Hepatocyte (in vitro differentiated cells): ENCODE measurements around the gene ATXN2. TPM values are rescaled to one million over a fixed set of nuclear protein-coding genes. Genes with fewer than 3 reads are reported as not detected.

Experiments used
- DNase-seq: peaks from one replicate; pipeline ENCODE4 v3.0.0-alpha.2; 2016; ENCODE audit warnings: low spot score
- H2AFZ ChIP-seq: fragments of 200-600 bp; sonication (generic); 2 replicates; pipeline ENCODE4 v1.6.0; 2016; ENCODE audit warnings: antibody characterized with exemption, mild to moderate bottlenecking
- H3K27ac ChIP-seq: fragments of 200-600 bp; sonication (generic); 2 replicates; pipeline ENCODE4 v1.5.1; 2016; ENCODE audit warnings: mild to moderate bottlenecking
- H3K27me3 ChIP-seq: fragments of 200-600 bp; sonication (generic); 2 replicates; pipeline ENCODE4 v1.6.1; 2016
- H3K36me3 ChIP-seq: fragments of 200-600 bp; sonication (generic); replicated peaks from 2 replicates; pipeline ENCODE4 v1.5.1; 2016; ENCODE audit warnings: low read depth; ENCODE audit not compliant: insufficient read depth
- H3K4me1 ChIP-seq: fragments of 200-600 bp; sonication (generic); 2 replicates; pipeline ENCODE4 v1.5.1; 2016; ENCODE audit warnings: mild to moderate bottlenecking, moderate library complexity; ENCODE audit not compliant: insufficient read depth
- H3K4me2 ChIP-seq: fragments of 200-600 bp; sonication (generic); 2 replicates; pipeline ENCODE4 v1.6.0; 2016
- H3K4me3 ChIP-seq: fragments of 200-600 bp; sonication (generic); 2 replicates; pipeline ENCODE4 v1.5.1; 2016; ENCODE audit warnings: mild to moderate bottlenecking
- H3K79me2 ChIP-seq: fragments of 200-600 bp; sonication (generic); 2 replicates; pipeline ENCODE4 v1.6.0; 2017; ENCODE audit warnings: mild to moderate bottlenecking
- H3K9me2 ChIP-seq: fragments of 200-600 bp; sonication (generic); replicated peaks from 2 replicates; pipeline ENCODE4 v1.6.0; 2017; ENCODE audit warnings: mild to moderate bottlenecking; ENCODE audit not compliant: insufficient read depth
- H3K9me3 ChIP-seq: fragments of 200-600 bp; sonication (generic); 2 replicates; pipeline ENCODE4 v1.5.1; 2016; ENCODE audit warnings: low read depth, mild to moderate bottlenecking
- H4K20me1 ChIP-seq: fragments of 200-600 bp; sonication (generic); 2 replicates; pipeline ENCODE4 v1.6.0; 2016; ENCODE audit warnings: mild to moderate bottlenecking; ENCODE audit not compliant: insufficient read depth, poor library complexity, severe bottlenecking
- CTCF ChIP-seq: fragments of 200-600 bp; sonication (generic); IDR thresholded peaks from 2 replicates; pipeline ENCODE4 v1.5.1; 2016; ENCODE audit warnings: antibody characterized with exemption, mild to moderate bottlenecking; ENCODE audit not compliant: poor library complexity
- EZH2 ChIP-seq: fragments of 200-600 bp; sonication (generic); IDR thresholded peaks from 2 replicates; pipeline ENCODE4 v1.6.1; 2016; ENCODE audit warnings: antibody characterized with exemption, mild to moderate bottlenecking, borderline replicate concordance
- EZH2phosphoT487 ChIP-seq: fragments of 200-600 bp; sonication (generic); IDR thresholded peaks from one replicate; pipeline ENCODE4 v1.6.1; 2018; ENCODE audit warnings: antibody characterized with exemption, mild to moderate bottlenecking, low read depth, moderate library complexity; ENCODE audit not compliant: unreplicated experiment, severe bottlenecking
- WGBS: methylation state at CpG from one replicate; pipeline ENCODE4 v1.1.6; 2016; ENCODE audit warnings: low lambda C conversion rate; ENCODE audit errors: missing lambda C conversion rate; 5-methylcytosine and 5-hydroxymethylcytosine counted together
- polyA plus RNA-seq: library from polyadenylated mRNA; unstranded; fragments of >200 nt; fragmentation: Nextera tagmentation; extraction: Ambion mirVana; gene quantifications from 2 replicates; pipeline ENCODE4 v1.2.1, GENCODE V29; 2016
- total RNA-seq: library from RNA; depleted of rRNA; stranded (reverse); fragments of >200 nt; gene quantifications from 2 replicates; pipeline ENCODE4 v1.2.3, GENCODE V29; 2014

Gene ATXN2
- total and polyA plus RNA-seq, 2 experiments from 2014 or later = 36.9 to 47.9 TPM

DNA sequence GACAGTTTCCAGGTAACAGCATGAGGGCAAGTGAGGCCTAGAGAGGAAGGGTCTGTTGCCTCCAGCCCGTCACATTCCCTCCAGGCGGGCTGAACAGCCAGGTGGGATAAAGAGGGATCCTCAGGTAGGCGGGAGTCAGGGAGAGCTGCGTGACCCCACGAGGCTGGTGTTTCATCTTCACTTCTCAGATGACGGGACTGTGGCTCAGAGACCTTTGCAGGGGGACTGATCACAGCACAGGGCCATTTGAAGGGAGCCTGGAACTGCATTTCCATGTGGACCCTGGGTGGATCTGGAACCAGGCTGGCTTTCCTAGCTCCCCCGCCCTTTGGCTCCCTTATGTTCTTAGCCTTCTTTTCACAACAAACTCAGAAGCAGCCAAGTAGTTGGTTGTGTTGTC, 156.0 kb downstream of the ATXN2 start:
- WGBS = 95% methylated on average over 7 of the region's 7 CpGs
- Histone ChIP-seq H3K4me2 (no peak overlapping the region), H3K4me1 (no peaks in the 10 kb centered on the region), H3K27me3 (no peaks in the 10 kb centered on the region), H3K79me2 (no peaks in the 10 kb centered on the region), H4K20me1 (no peaks in the 10 kb centered on the region), H3K27ac (peak overlapping the region; percentile 6), H3K4me3 (no peak overlapping the region), H3K9me2 (no peaks in the 10 kb centered on the region), H3K36me3 (no peaks in the 10 kb centered on the region), H3K9me3 (no peaks in the 10 kb centered on the region), H2AFZ (no peak overlapping the region)
- TF ChIP-seq EZH2phosphoT487 = no peak
- TF ChIP-seq EZH2 = no peak
- no peak for TF ChIP-seq CTCF
- no peak for DNase-seq

GRCh38 chr12:111442301-111443045, 156.6 kb downstream of the ATXN2 start:
- Histone ChIP-seq H3K9me3 (no peaks in the 10 kb centered on the region), H2AFZ (no peak overlapping the region), H3K79me2 (no peaks in the 10 kb centered on the region), H3K9me2 (no peaks in the 10 kb centered on the region), H3K27ac (peak overlapping the region; percentile 6), H3K27me3 (no peaks in the 10 kb centered on the region), H3K4me2 (no peak overlapping the region), H4K20me1 (no peaks in the 10 kb centered on the region), H3K4me3 (no peak overlapping the region), H3K36me3 (no peaks in the 10 kb centered on the region), H3K4me1 (no peaks in the 10 kb centered on the region)
- WGBS = 92% methylated on average over 10 of the region's 10 CpGs
- no peak for TF ChIP-seq EZH2phosphoT487
- no peak for TF ChIP-seq CTCF
- TF ChIP-seq EZH2 = no peak
- DNase-seq = no peak

DNA sequence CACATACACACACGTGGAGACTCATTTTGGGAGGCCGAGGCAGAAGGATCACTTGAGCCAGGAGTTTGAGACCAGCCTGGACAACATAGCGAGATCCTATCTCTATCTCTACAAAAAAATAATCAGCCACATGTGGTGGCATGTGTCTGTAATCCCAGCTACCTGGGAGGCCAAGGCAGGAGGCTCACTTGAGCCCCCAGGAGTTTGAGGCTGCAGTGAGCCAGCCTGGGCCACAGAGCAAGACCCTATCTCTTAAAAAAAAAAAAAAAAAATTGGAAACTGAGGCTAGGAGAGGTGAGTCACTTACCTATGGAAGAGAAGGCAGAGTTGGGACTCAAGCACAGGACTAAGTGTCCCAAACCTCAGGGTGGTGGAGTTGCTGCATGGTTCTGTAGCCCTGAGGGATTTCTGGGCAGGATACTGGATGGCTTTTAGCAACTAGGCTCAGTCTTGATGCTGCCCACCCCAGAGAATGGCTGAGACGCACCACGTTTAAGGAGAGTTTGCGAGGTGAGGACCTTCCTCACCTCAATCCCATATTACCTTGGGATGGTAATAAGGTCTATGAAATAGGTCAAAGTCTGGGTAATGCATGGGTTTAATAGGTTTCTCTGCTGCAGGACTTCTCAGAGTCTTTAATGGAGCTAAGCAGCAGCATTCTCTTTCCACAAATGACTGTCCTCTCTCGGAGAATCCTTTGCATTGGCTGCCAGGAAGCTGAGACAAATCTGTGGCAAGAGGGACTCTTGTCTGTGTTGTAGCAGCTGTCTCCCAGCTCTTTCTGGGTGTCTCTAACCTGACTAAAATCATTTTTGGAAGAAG, 157.8 kb downstream of the ATXN2 start:
- H4K20me1 ChIP-seq = no peaks in the 10 kb centered on the region

More for the DNA sequence above, 157.8 kb downstream of the ATXN2 start:
- Histone ChIP-seq H3K27ac (no peak overlapping the region), H3K4me2 (no peak overlapping the region), H3K9me3 (no peaks in the 10 kb centered on the region), H2AFZ (no peak overlapping the region), H3K4me1 (no peaks in the 10 kb centered on the region), H3K4me3 (no peak overlapping the region), H3K27me3 (no peaks in the 10 kb centered on the region), H3K36me3 (no peaks in the 10 kb centered on the region), H3K79me2 (no peaks in the 10 kb centered on the region), H3K9me2 (no peaks in the 10 kb centered on the region)
- DNase-seq = no peak
- 96% methylated on average over 7 of the region's 7 CpGs for WGBS
- no peak for TF ChIP-seq CTCF
- no peak for TF ChIP-seq EZH2phosphoT487
- TF ChIP-seq EZH2 = no peak
